Vagina (tissue), 2 donors: Measurements from ENCODE around the gene ALK. TPM values are rescaled to one million over a fixed set of nuclear protein-coding genes. Genes with fewer than 3 reads are reported as not detected.

Experiments
- DNase-seq, 2 donors: peaks; one replicate each; pipeline ENCODE4 v3.0.0-alpha.2; 2017; ENCODE audit errors: extremely low spot score in 2 of 2
- H3K27ac ChIP-seq: fragments of 200-600 bp; sonication (generic); one replicate; pipeline ENCODE4 v1.5.1; 2019
- H3K27me3 ChIP-seq: fragments of 200-600 bp; sonication (generic); one replicate; pipeline ENCODE4 v1.5.1; 2019
- H3K36me3 ChIP-seq, 2 donors: fragments of 200-600 bp; sonication (generic); one replicate each; pipeline ENCODE4 v1.5.1; 2017 to 2019
- H3K4me1 ChIP-seq: fragments of 200-600 bp; sonication (generic); one replicate; pipeline ENCODE4 v1.5.1; 2019
- H3K4me3 ChIP-seq, 2 donors: fragments of 200-600 bp; sonication (generic); 1 replicate in 1 of 2; 2 replicates in 1 of 2; pipeline ENCODE4 v1.5.1; 2016 to 2019
- H3K9me3 ChIP-seq: fragments of 200-600 bp; sonication (generic); one replicate; pipeline ENCODE4 v1.5.1; 2019
- POLR2A ChIP-seq, 2 donors: fragments of 450-650 bp; IDR thresholded peaks; one replicate each; pipeline ENCODE4 v1.6.1; 2017; ENCODE audit warnings: antibody characterized with exemption in 2 of 2, mild to moderate bottlenecking in 2 of 2, moderate library complexity in 2 of 2
- POLR2AphosphoS5 ChIP-seq, 2 donors: sonication (generic); formaldehyde crosslinking; IDR thresholded peaks; one replicate each; pipeline ENCODE4 v1.9.0; 2017; ENCODE audit warnings: antibody characterized with exemption in 2 of 2, mild to moderate bottlenecking in 2 of 2, low read depth in 1 of 2; ENCODE audit not compliant: insufficient read depth in 1 of 2
- intact Hi-C: fragments of 100-400 bp; cut with DNase I; formaldehyde crosslinking; loops from one replicate; pipeline ENCODE4 v1.15.1; 2023
- total RNA-seq: library from RNA; depleted of rRNA; stranded (reverse); fragments of >200 nt; gene quantifications from one replicate; pipeline ENCODE4 v1.2.3, GENCODE V29; 2016
- TF ChIP-seq, protein P1 (sequence below), 3 experiments: fragments of 450-650 bp in 2 of 3; fragments of 200-600 bp in 1 of 3; sonication (generic) in 1 of 3; IDR thresholded peaks; one replicate each; pipeline ENCODE4 v1.5.1; 2017 to 2019; ENCODE audit warnings: antibody characterized with exemption in 3 of 3, mild to moderate bottlenecking in 2 of 3, moderate library complexity in 2 of 3

Gene ALK
- total RNA-seq, 1 donor from 2014 or later, result 0.74 TPM

DNA sequence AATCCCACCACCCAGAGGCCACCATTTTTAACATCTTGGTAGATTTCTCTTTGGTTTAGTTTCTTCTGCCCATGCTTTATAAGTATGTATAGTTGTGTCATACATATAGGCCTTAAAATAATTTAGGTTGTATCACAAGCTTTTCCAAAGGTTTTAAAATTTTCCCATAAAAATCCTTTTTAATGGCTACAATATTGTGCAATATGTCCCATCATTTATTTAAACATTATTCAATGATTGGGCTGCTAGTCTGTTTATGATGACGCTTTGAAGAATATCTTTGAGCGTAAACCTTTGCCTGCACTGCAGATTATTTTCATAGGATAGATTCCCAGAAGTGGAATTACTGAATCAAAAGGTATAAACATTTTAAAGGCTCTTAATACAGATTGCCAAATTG lies 588.8 kb downstream of the ALK start:
- Histone ChIP-seq H3K4me1 (no peaks in the 10 kb centered on the region), H3K4me3 (no peak overlapping the region), H3K9me3 (no peaks in the 10 kb centered on the region), H3K36me3 (no peaks in the 10 kb centered on the region), H3K27me3 (no peaks in the 10 kb centered on the region), H3K27ac (no peak overlapping the region)
- intact Hi-C loops, result no loop called here
- no peak for DNase-seq
- no peak for TF ChIP-seq POLR2AphosphoS5 (IDR thresholded peaks at IDR 0.05; ENCODE audit: insufficient read depth in 1 of 2, low read depth in 1 of 2)
- TF ChIP-seq, protein P1, sequence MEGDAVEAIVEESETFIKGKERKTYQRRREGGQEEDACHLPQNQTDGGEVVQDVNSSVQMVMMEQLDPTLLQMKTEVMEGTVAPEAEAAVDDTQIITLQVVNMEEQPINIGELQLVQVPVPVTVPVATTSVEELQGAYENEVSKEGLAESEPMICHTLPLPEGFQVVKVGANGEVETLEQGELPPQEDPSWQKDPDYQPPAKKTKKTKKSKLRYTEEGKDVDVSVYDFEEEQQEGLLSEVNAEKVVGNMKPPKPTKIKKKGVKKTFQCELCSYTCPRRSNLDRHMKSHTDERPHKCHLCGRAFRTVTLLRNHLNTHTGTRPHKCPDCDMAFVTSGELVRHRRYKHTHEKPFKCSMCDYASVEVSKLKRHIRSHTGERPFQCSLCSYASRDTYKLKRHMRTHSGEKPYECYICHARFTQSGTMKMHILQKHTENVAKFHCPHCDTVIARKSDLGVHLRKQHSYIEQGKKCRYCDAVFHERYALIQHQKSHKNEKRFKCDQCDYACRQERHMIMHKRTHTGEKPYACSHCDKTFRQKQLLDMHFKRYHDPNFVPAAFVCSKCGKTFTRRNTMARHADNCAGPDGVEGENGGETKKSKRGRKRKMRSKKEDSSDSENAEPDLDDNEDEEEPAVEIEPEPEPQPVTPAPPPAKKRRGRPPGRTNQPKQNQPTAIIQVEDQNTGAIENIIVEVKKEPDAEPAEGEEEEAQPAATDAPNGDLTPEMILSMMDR (IDR thresholded peaks at IDR 0.05), result no peak

GRCh38 chr2:29329899-29330298 lies 591.5 kb downstream of the ALK start:
- no peak for DNase-seq
- Histone ChIP-seq H3K27me3 (no peaks in the 10 kb centered on the region), H3K4me3 (no peak overlapping the region), H3K27ac (no peak overlapping the region), H3K4me1 (no peaks in the 10 kb centered on the region), H3K36me3 (no peaks in the 10 kb centered on the region), H3K9me3 (no peaks in the 10 kb centered on the region)
- TF ChIP-seq POLR2AphosphoS5 (IDR thresholded peaks at IDR 0.05; ENCODE audit: insufficient read depth in 1 of 2, low read depth in 1 of 2), result no peak
- TF ChIP-seq POLR2A (IDR thresholded peaks at IDR 0.05), result no peak
- TF ChIP-seq, protein P1 (IDR thresholded peaks at IDR 0.05), result no peak
- intact Hi-C loops, result no loop called here

GRCh38 chr2:29326926-29327325 lies 594.5 kb downstream of the ALK start:
- no peak for DNase-seq
- Histone ChIP-seq H3K27ac (no peak overlapping the region), H3K9me3 (no peaks in the 10 kb centered on the region), H3K4me1 (no peaks in the 10 kb centered on the region), H3K27me3 (no peaks in the 10 kb centered on the region), H3K4me3 (no peak overlapping the region), H3K36me3 (no peaks in the 10 kb centered on the region)
- TF ChIP-seq POLR2AphosphoS5 (IDR thresholded peaks at IDR 0.05; ENCODE audit: insufficient read depth in 1 of 2, low read depth in 1 of 2) (no peak), POLR2A (IDR thresholded peaks at IDR 0.05) (no peak)
- TF ChIP-seq, protein P1 (IDR thresholded peaks at IDR 0.05), result no peak
- intact Hi-C loops, result no loop called here

GRCh38 chr2:29325544-29325943 lies 595.8 kb downstream of the ALK start:
- Histone ChIP-seq H3K9me3 (no peaks in the 10 kb centered on the region), H3K27ac (no peak overlapping the region), H3K4me3 (no peak overlapping the region), H3K4me1 (no peaks in the 10 kb centered on the region), H3K36me3 (no peaks in the 10 kb centered on the region), H3K27me3 (no peaks in the 10 kb centered on the region)
- intact Hi-C loops, result no loop called here
- DNase-seq, result no peak
- TF ChIP-seq, protein P1 (IDR thresholded peaks at IDR 0.05), result no peak
- TF ChIP-seq POLR2AphosphoS5 (IDR thresholded peaks at IDR 0.05; ENCODE audit: insufficient read depth in 1 of 2, low read depth in 1 of 2) (no peak), POLR2A (IDR thresholded peaks at IDR 0.05) (no peak)

DNA sequence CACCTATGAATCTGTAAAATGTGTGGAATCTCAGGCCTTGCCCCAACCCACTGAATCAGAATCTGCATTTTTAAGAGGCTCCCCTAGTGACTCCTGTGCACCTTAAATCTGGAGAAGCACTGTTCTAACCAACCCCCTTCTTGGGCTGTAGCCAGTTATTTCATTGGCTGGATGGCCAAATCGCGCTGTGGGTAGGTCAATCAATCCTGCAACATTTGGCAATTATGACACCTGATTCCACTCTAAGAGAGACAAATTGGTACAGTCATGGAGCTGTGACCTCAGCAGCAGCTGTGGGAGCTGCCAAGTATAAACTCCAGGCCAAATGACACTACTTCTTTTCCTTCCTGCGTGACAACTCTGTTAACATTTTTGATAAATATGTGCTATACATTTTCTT lies 597.4 kb downstream of the ALK start:
- intact Hi-C loops, result no loop called here
- Histone ChIP-seq H3K36me3 (no peaks in the 10 kb centered on the region), H3K27ac (no peak overlapping the region), H3K4me3 (no peak overlapping the region), H3K9me3 (no peaks in the 10 kb centered on the region), H3K27me3 (no peaks in the 10 kb centered on the region), H3K4me1 (no peaks in the 10 kb centered on the region)
- DNase-seq, result no peak
- no peak for TF ChIP-seq POLR2AphosphoS5 (IDR thresholded peaks at IDR 0.05; ENCODE audit: insufficient read depth in 1 of 2, low read depth in 1 of 2)
- TF ChIP-seq POLR2A (IDR thresholded peaks at IDR 0.05), result no peak
- TF ChIP-seq, protein P1 (IDR thresholded peaks at IDR 0.05), result no peak
